Activated CD8-positive, alpha-beta T cell treated with anti-CD3 and anti-CD28 coated beads for 36 hours (primary cell): Measurements from ENCODE around the gene DCAF5. TPM values are rescaled to one million over a fixed set of nuclear protein-coding genes. Genes with fewer than 3 reads are reported as not detected.

ENCODE experiments used
- ATAC-seq: fragments of 200-7000 bp; cut with Tn5 transposase; one replicate; pipeline ENCODE4 v1.10.0; 2021; ENCODE audit warnings: mild to moderate bottlenecking, moderate library complexity
- CTCF ChIA-PET: fragments of 350-600 bp; sonication (Branson Sonifier 250); formaldehyde crosslinking; loops from one replicate; lab custom pipeline; 2021; ENCODE audit warnings: antibody characterized with exemption; lab: Charles Lee
- POLR2A ChIA-PET: fragments of 350-600 bp; sonication (Branson Sonifier 250); formaldehyde crosslinking; loops from one replicate; lab custom pipeline; 2021; ENCODE audit warnings: antibody characterized with exemption; lab: Charles Lee
- DNase-seq: peaks from one replicate; pipeline ENCODE4 v3.0.0-alpha.2; 2020
- H3K27ac Mint-ChIP-seq: one replicate; pipeline ENCODE4 v1.8.0; 2021; ENCODE audit warnings: mild to moderate bottlenecking, mixed read lengths
- H3K27me3 Mint-ChIP-seq: one replicate; pipeline ENCODE4 v1.8.0; 2021; ENCODE audit warnings: mixed read lengths
- H3K36me3 Mint-ChIP-seq: one replicate; pipeline ENCODE4 v1.8.0; 2021; ENCODE audit warnings: low read depth, mixed read lengths
- H3K4me1 Mint-ChIP-seq: one replicate; pipeline ENCODE4 v1.8.0; 2021; ENCODE audit warnings: low read depth, mixed read lengths
- H3K4me3 Mint-ChIP-seq: one replicate; pipeline ENCODE4 v1.8.0; 2021; ENCODE audit warnings: mild to moderate bottlenecking, moderate library complexity, mixed read lengths
- H3K9me3 Mint-ChIP-seq: one replicate; pipeline ENCODE4 v1.8.0; 2021; ENCODE audit warnings: mixed read lengths
- intact Hi-C: fragments of 100-400 bp; cut with micrococcal nuclease; formaldehyde crosslinking; loops from one replicate; pipeline ENCODE4 v1.10.0; 2022
- total RNA-seq, 2 experiments: library from RNA; stranded (reverse); gene quantifications; one replicate each; pipeline ENCODE4 v1.2.3, GENCODE V29; 2021
- TF ChIP-seq, protein P1 (sequence below): fragments of 200-600 bp; IDR thresholded peaks from one replicate; pipeline ENCODE4 v1.8.0; 2022; ENCODE audit warnings: antibody characterized with exemption, mild to moderate bottlenecking

The DCAF5 gene
- total RNA-seq, 2 experiments from 2014 or later = 34.3 to 36.5 TPM

DNA sequence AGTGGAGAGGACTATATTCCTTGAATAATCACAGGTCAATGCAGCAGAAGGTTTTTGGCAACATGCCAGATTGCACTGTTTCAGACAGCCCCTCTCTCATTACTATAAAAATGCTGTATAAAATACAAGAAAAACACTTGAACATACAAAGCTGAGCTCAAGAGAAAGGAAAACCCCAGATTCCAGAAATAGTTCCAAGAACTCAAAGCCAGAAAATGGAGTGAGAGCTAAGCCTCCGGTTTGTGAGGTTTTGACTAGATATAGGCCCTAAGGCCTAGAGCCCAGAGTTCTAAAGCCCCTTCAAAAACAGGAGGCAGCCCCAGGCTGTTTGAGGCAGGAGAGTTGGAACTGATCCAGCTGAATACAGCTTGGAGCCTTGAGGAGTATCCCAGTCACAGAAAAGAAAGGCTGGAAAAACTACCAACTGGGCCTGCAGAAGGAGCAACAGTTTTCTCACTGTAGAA is 144.5 kb downstream of the DCAF5 start:
- peaks cover 3% of the 10 kb centered on the region for H3K4me1 Mint-ChIP-seq
- DNase-seq = no peak
- H3K4me3 Mint-ChIP-seq = no peak overlapping the region
- intact Hi-C loops = no loop called here
- H3K9me3 Mint-ChIP-seq = no peaks in the 10 kb centered on the region
- H3K36me3 Mint-ChIP-seq = no peaks in the 10 kb centered on the region
- peaks cover 2% of the 10 kb centered on the region for H3K27me3 Mint-ChIP-seq
- no peak for ATAC-seq
- ChIA-PET CTCF (interaction anchor here (0.9 to 1.0 kb wide), 2 partner anchors 96 to 145 kb away, joined by 4 read pairs; no protein-coding TSS in a partner anchor), POLR2A (no interaction called here)
- TF ChIP-seq, protein P1, sequence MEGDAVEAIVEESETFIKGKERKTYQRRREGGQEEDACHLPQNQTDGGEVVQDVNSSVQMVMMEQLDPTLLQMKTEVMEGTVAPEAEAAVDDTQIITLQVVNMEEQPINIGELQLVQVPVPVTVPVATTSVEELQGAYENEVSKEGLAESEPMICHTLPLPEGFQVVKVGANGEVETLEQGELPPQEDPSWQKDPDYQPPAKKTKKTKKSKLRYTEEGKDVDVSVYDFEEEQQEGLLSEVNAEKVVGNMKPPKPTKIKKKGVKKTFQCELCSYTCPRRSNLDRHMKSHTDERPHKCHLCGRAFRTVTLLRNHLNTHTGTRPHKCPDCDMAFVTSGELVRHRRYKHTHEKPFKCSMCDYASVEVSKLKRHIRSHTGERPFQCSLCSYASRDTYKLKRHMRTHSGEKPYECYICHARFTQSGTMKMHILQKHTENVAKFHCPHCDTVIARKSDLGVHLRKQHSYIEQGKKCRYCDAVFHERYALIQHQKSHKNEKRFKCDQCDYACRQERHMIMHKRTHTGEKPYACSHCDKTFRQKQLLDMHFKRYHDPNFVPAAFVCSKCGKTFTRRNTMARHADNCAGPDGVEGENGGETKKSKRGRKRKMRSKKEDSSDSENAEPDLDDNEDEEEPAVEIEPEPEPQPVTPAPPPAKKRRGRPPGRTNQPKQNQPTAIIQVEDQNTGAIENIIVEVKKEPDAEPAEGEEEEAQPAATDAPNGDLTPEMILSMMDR = no peak
- no peak overlapping the region for H3K27ac Mint-ChIP-seq

DNA sequence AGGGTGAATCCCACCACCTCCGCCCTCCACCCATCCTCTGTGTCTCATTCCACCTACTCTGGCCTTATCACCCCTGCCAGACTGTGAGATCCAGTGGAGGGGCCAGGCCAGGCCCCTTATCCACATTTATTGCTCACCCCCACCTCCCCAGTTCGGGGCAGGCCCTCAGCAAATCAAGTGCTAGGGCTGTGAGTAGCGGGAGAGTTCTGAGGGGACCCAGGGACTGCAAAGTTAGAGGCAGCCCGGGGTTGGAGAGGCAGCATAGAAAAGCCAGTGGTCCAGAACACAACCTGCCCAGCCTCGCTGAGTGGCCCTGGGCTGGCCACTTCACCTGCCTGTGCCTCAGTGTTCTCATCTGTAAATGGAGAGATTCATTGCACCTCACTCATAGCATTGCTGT is 146.6 kb downstream of the DCAF5 start:
- CTCF ChIA-PET = no interaction called here
- Mint-ChIP-seq H3K27me3 (peaks cover 2% of the 10 kb centered on the region), H3K36me3 (no peaks in the 10 kb centered on the region), H3K27ac (no peak overlapping the region), H3K9me3 (no peaks in the 10 kb centered on the region), H3K4me3 (no peak overlapping the region), H3K4me1 (peaks cover 3% of the 10 kb centered on the region)
- TF ChIP-seq, protein P1 = no peak
- ATAC-seq (no peak), DNase-seq (no peak)
- intact Hi-C loops = no loop called here
- POLR2A ChIA-PET = no interaction called here

DNA sequence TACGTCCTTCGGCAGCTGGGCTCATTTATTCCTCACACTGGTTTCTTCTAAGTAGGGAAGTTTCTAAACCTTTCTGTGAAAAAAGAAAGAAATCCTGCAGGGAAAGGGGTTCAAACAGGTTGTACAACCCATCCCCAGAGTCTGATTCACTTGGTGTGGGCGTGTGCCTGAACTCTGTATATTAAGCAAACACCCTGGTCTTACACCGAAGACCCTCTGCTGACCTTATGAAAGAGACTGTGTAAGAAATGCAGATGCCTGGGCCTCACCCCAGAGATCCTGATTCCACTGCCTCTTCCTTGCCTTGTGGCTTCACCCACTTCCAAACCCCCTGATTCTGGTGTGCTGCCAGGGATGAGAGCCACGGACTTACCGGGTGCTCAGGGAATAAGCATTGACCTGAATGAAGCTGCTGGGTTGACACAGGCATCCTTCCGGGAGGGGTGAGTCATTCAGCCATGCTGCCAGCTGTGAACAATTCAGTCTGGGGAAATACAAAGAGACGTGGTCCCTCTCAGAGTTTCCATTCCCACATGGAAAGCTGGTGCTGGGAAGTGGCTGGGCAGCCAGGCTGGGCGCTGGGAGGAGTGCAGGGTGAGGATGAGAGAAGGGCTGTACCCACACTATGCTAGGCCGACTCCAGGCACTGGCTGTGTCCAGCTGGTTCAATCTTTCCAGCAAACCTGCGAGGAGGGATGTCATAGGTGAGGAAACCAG is 147.3 kb downstream of the DCAF5 start:
- POLR2A ChIA-PET = interaction anchor here (1.2 kb wide), 1 partner anchor 60 kb away, joined by 3 read pairs; no protein-coding TSS in a partner anchor
- TF ChIP-seq, protein P1 = no peak
- H3K27me3 Mint-ChIP-seq = peaks cover 2% of the 10 kb centered on the region
- DNase-seq = no peak
- peaks cover 1% of the 10 kb centered on the region for H3K4me1 Mint-ChIP-seq
- H3K36me3 Mint-ChIP-seq = no peaks in the 10 kb centered on the region
- H3K27ac Mint-ChIP-seq = no peak overlapping the region
- intact Hi-C loops = no loop called here
- ATAC-seq = no peak
- CTCF ChIA-PET = interaction anchor here (0.5 to 1.9 kb wide), 2 partner anchors 94 to 112 kb away, joined by 3 to 5 read pairs; no protein-coding TSS in a partner anchor
- H3K4me3 Mint-ChIP-seq = no peak overlapping the region
- H3K9me3 Mint-ChIP-seq = no peaks in the 10 kb centered on the region

DNA sequence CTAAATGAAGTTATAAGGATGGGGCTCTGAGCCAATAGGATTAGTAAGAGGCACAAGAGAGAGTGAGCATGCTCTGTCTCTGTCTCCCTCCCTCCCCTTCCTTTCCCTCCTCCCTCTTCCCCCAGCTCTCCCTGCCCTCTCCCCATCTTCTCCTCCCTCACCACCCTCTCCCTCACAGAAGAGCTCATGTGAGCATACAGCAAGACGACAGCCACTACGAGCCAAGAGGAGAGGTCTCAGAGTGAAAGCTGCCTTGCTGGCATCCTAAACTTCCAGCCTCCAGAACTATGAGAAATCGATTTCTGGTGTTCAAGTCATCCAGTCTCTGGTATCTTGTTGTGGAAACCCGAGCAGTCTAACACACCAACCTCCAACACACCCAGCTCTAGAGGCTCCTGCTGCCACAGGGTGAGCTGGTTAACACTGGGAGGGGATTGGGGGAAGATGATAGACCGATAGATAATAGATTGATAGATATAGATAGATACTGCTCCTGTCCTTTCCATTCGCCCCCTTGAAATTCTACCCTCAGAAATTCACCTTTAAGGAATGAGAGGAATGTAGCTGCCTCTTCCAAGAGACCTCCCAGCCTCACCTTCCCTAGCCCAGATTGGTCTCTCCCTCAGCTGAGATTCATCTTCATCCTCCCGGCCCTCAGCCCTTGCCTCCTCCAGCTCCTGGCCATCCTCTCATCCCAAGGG is 148.0 kb downstream of the DCAF5 start:
- TF ChIP-seq, protein P1 = no peak
- H3K4me1 Mint-ChIP-seq = no peaks in the 10 kb centered on the region
- H3K4me3 Mint-ChIP-seq = no peak overlapping the region
- H3K9me3 Mint-ChIP-seq = no peaks in the 10 kb centered on the region
- H3K27ac Mint-ChIP-seq = no peak overlapping the region
- DNase-seq (no peak), ATAC-seq (no peak)
- no peaks in the 10 kb centered on the region for H3K36me3 Mint-ChIP-seq
- ChIA-PET POLR2A (interaction anchor here (1.2 kb wide), 1 partner anchor 60 kb away, joined by 3 read pairs; no protein-coding TSS in a partner anchor), CTCF (interaction anchor here (0.5 to 1.9 kb wide), 2 partner anchors 94 to 111 kb away, joined by 3 to 5 read pairs; no protein-coding TSS in a partner anchor)
- peaks cover 2% of the 10 kb centered on the region for H3K27me3 Mint-ChIP-seq
- intact Hi-C loops = no loop called here
